PC-3 (cell line): ENCODE measurements around the gene LEKR1. TPM values are rescaled to one million over a fixed set of nuclear protein-coding genes. Genes with fewer than 3 reads are reported as not detected.

Experiments
- ATAC-seq: fragments of 200-7000 bp; cut with Tn5 transposase; 2 replicates; pipeline ENCODE4 v1.9.1; 2020; ENCODE audit warnings: mild to moderate bottlenecking, moderate library complexity
- BruUV-seq: library from RNA; stranded (reverse); fragments of 400-500 nt; replicated peaks from 2 replicates; lab custom pipeline; 2021; lab: Mats Ljungman, UMichigan
- CTCF ChIA-PET: fragments of 300-600 bp; sonication (Branson Sonifier 250); formaldehyde crosslinking; loops from one replicate; lab custom pipeline; 2022; ENCODE audit warnings: antibody characterized with exemption; lab: Charles Lee
- POLR2A ChIA-PET: fragments of 300-600 bp; sonication (Branson Sonifier 250); formaldehyde crosslinking; loops from one replicate; lab custom pipeline; 2022; ENCODE audit warnings: antibody characterized with exemption; ENCODE audit not compliant: unreplicated experiment; lab: Charles Lee
- DNase-seq: peaks from one replicate; pipeline ENCODE4 v3.0.0-alpha.2; 2015
- H2AFZ ChIP-seq: fragments of 300-600 bp; sonication (generic); 2 replicates; pipeline ENCODE4 v1.6.0; 2016; ENCODE audit warnings: antibody characterized with exemption, low read length
- H3F3A ChIP-seq: fragments of 300-600 bp; sonication (generic); one replicate; pipeline ENCODE4 v1.6.0; 2017; ENCODE audit warnings: antibody characterized with exemption, low read length, control low read depth, mild to moderate bottlenecking; ENCODE audit not compliant: unreplicated experiment
- H3K27ac ChIP-seq: fragments of 300-600 bp; sonication (generic); 2 replicates; pipeline ENCODE4 v1.5.1; 2016; ENCODE audit warnings: mild to moderate bottlenecking, low read length
- H3K27me3 ChIP-seq: fragments of 300-600 bp; sonication (generic); 2 replicates; pipeline ENCODE4 v1.6.1; 2016; ENCODE audit warnings: low read length, mixed read lengths
- H3K36me3 ChIP-seq: fragments of 300-600 bp; sonication (generic); 2 replicates; pipeline ENCODE4 v1.6.1; 2016; ENCODE audit warnings: low read depth, mixed run types, low read length, mixed read lengths
- H3K4me1 ChIP-seq: fragments of 300-600 bp; sonication (generic); 2 replicates; pipeline ENCODE4 v1.5.1; 2016; ENCODE audit warnings: low read length; ENCODE audit not compliant: insufficient read depth
- H3K4me2 ChIP-seq: fragments of 300-600 bp; sonication (generic); 2 replicates; pipeline ENCODE4 v1.6.0; 2016; ENCODE audit warnings: low read length
- H3K4me3 ChIP-seq: fragments of 300-600 bp; sonication (generic); 2 replicates; pipeline ENCODE4 v1.5.1; 2016; ENCODE audit warnings: mild to moderate bottlenecking, low read length, mixed read lengths
- H3K79me2 ChIP-seq: fragments of 300-600 bp; sonication (generic); 2 replicates; pipeline ENCODE4 v1.6.1; 2017; ENCODE audit warnings: low read length, mixed read lengths
- H3K9ac ChIP-seq: fragments of 300-600 bp; sonication (generic); 2 replicates; pipeline ENCODE4 v1.6.0; 2016; ENCODE audit warnings: mild to moderate bottlenecking, low read length
- H3K9me2 ChIP-seq: fragments of 300-600 bp; sonication (generic); replicated peaks from 2 replicates; pipeline ENCODE4 v1.6.1; 2016; ENCODE audit warnings: mixed run types, low read length, mixed read lengths
- H3K9me3 ChIP-seq: fragments of 300-600 bp; sonication (generic); 2 replicates; pipeline ENCODE4 v1.6.1; 2016; ENCODE audit warnings: low read length, mixed read lengths
- H4K20me1 ChIP-seq: fragments of 300-600 bp; sonication (generic); 2 replicates; pipeline ENCODE4 v1.6.1; 2016; ENCODE audit warnings: low read length, mixed read lengths
- CTCF ChIP-seq: fragments of 300-600 bp; sonication (generic); conservative IDR thresholded peaks from 2 replicates; pipeline ENCODE4 v1.5.1; 2017; ENCODE audit warnings: antibody characterized with exemption, low read depth, mild to moderate bottlenecking, low read length
- EZH2 ChIP-seq: fragments of 300-600 bp; sonication (generic); IDR thresholded peaks from one replicate; pipeline ENCODE4 v1.6.1; 2017; ENCODE audit warnings: antibody characterized with exemption, mild to moderate bottlenecking, low read length; ENCODE audit not compliant: unreplicated experiment
- EZH2phosphoT487 ChIP-seq: fragments of 300-600 bp; sonication (generic); IDR thresholded peaks from 2 replicates; pipeline ENCODE4 v1.6.1; 2018; ENCODE audit warnings: mild to moderate bottlenecking, antibody characterized with exemption, low read length, borderline replicate concordance
- intact Hi-C: fragments of 100-400 bp; cut with micrococcal nuclease; formaldehyde crosslinking; loops from 2 replicates; pipeline ENCODE4 v1.9.0; 2023
- total RNA-seq: library from RNA; depleted of rRNA; stranded (reverse); fragments of >200 nt; gene quantifications from 2 replicates; pipeline ENCODE4 v1.2.3, GENCODE V29; 2014

LEKR1 gene
- total RNA-seq, 1 experiment from 2014 or later, result 0.15 TPM

DNA sequence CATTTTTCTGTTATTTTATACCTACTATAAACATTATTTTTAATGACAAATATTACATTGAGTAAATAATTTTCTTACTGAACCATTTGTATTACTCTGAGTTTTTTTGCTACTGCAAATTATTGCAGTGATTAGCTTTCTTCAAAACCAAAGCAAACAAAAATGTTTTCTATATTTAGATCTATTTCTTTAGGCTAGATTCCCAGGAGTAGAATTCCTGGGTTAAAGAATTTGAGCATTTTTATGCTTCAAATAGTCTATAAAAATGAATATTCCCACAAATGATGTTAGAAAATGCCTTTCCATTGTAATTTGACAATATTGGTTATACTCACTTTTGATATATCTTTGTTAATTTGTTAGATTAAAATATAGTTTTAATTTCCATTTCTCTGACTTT is 76.8 kb downstream of the LEKR1 start:
- TF ChIP-seq CTCF (no peak), EZH2 (no peak), EZH2phosphoT487 (no peak)
- H3K4me1 ChIP-seq, result no peaks in the 10 kb centered on the region
- no peak overlapping the region for H3K4me3 ChIP-seq
- no peaks in the 10 kb centered on the region for H3K36me3 ChIP-seq
- no peak for DNase-seq
- no peaks in the 10 kb centered on the region for H3K9me3 ChIP-seq
- ChIA-PET POLR2A (no interaction called here), CTCF (no interaction called here)
- intact Hi-C loops, result no loop called here
- no peaks in the 10 kb centered on the region for H4K20me1 ChIP-seq
- H3K27ac ChIP-seq, result no peak overlapping the region
- H3K9ac ChIP-seq, result no peak overlapping the region
- no TSS peak for BruUV-seq
- H3K9me2 ChIP-seq, result no peaks in the 10 kb centered on the region
- no peak for ATAC-seq
- H3F3A ChIP-seq, result no peaks in the 10 kb centered on the region
- no peak overlapping the region for H3K4me2 ChIP-seq
- H2AFZ ChIP-seq, result no peak overlapping the region
- no peaks in the 10 kb centered on the region for H3K79me2 ChIP-seq
- no peaks in the 10 kb centered on the region for H3K27me3 ChIP-seq

GRCh38 chr3:156906275-156906674 is 80.1 kb downstream of the LEKR1 start:
- no peak overlapping the region for H2AFZ ChIP-seq
- DNase-seq, result no peak
- no peak overlapping the region for H3K9ac ChIP-seq
- POLR2A ChIA-PET, result no interaction called here
- H3F3A ChIP-seq, result no peaks in the 10 kb centered on the region
- H3K9me3 ChIP-seq, result no peaks in the 10 kb centered on the region
- CTCF ChIA-PET, result no interaction called here
- ATAC-seq, result no peak
- no peaks in the 10 kb centered on the region for H4K20me1 ChIP-seq
- no TSS peak for BruUV-seq
- H3K36me3 ChIP-seq, result no peaks in the 10 kb centered on the region
- no peak for TF ChIP-seq EZH2
- H3K27ac ChIP-seq, result no peak overlapping the region
- no peaks in the 10 kb centered on the region for H3K9me2 ChIP-seq
- no peak overlapping the region for H3K4me3 ChIP-seq
- intact Hi-C loops, result no loop called here
- no peaks in the 10 kb centered on the region for H3K79me2 ChIP-seq
- no peaks in the 10 kb centered on the region for H3K4me1 ChIP-seq
- H3K27me3 ChIP-seq, result no peaks in the 10 kb centered on the region
- no peak overlapping the region for H3K4me2 ChIP-seq

DNA sequence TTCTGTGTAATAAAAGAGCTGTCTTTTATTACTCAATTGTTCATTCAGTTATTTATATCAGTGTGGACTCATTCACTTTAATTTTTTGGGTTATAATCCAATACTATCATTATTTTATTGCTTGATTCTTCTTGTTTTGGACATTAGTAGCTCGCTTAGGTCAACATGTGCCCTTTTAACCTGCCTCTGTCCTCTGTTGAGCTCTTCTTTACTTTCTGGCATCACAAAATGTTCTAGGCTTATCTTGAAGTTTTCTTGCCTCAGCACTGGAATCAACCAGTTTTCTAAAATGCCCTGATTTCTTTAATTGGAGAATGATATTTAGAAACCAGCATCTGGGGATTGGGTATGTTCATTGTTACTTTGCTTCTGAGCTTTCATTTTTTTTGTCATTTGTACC is 82.2 kb downstream of the LEKR1 start:
- H3K27ac ChIP-seq, result no peak overlapping the region
- H3F3A ChIP-seq, result no peaks in the 10 kb centered on the region
- no peak overlapping the region for H3K9ac ChIP-seq
- no peaks in the 10 kb centered on the region for H3K4me1 ChIP-seq
- H3K36me3 ChIP-seq, result no peaks in the 10 kb centered on the region
- H3K4me2 ChIP-seq, result no peak overlapping the region
- no peaks in the 10 kb centered on the region for H3K79me2 ChIP-seq
- H3K9me2 ChIP-seq, result no peaks in the 10 kb centered on the region
- no peak overlapping the region for H3K4me3 ChIP-seq
- intact Hi-C loops, result no loop called here
- H2AFZ ChIP-seq, result no peak overlapping the region
- no peaks in the 10 kb centered on the region for H3K27me3 ChIP-seq
- ATAC-seq (no peak), DNase-seq (no peak)
- H4K20me1 ChIP-seq, result no peaks in the 10 kb centered on the region
- no peaks in the 10 kb centered on the region for H3K9me3 ChIP-seq
- BruUV-seq, result no TSS peak
- CTCF ChIA-PET, result no interaction called here
- POLR2A ChIA-PET, result no interaction called here
- TF ChIP-seq CTCF, result no peak
- no peak for TF ChIP-seq EZH2phosphoT487
- no peak for TF ChIP-seq EZH2
